HG02970 (cell line): ENCODE results near the gene TMEM223.
"Not testable (repeated sequence)": the region's sequence is repeated elsewhere in the genome, so short reads cannot be mapped to it uniquely, and the experiment has no call there.

ENCODE experiments used
- ATAC-seq: cut with Tn5 transposase; IDR thresholded peaks from one replicate; pipeline ENCODE4 v1.9.1; 2021; ENCODE audit warnings: mild to moderate bottlenecking, moderate library complexity, moderate number of reproducible peaks; ENCODE audit not compliant: unreplicated experiment, low FRiP score

TMEM223 gene

GRCh38 chr11:62755086-62755615, 36.7 kb downstream of the TMEM223 start:
- ATAC-seq, result no peak

- ATAC-seq, result peak; percentile 93
These were observed 37.8 kb downstream of the TMEM223 start, which contains the start of gene ZBTB3 for GRCh38 chr11:62753736-62754603. TSS of gene ZBTB3 (minus strand) at chr11:62754160. CDS start at chr11:62753664, 496 bp downstream.

GRCh38 chr11:62752994-62753735, 38.6 kb downstream of the TMEM223 start:
- ATAC-seq, result no peak

GRCh38 chr11:62752177-62752785, 39.5 kb downstream of the TMEM223 start:
- ATAC-seq, result no peak

GRCh38 chr11:62749931-62750330, 41.9 kb downstream of the TMEM223 start:
- ATAC-seq, result not testable (repeated sequence)

- ATAC-seq, result no peak
These were observed 44.2 kb downstream of the TMEM223 start for GRCh38 chr11:62747475-62748160.
